Measurements from ENCODE around the gene SNAI1. TPM values are rescaled to one million over a fixed set of nuclear protein-coding genes. Genes with fewer than 3 reads are reported as not detected.

SNAI1 gene
- total RNA-seq, 4 donors from 2014 or later, result 0.83 to 5.3 (median 3.0) TPM

- intact Hi-C loops (cut with DNase I), result no loop called here
- H3K4me1 ChIP-seq, result peaks cover 0 to 5% (median 1%) of the 10 kb centered on the region in 4 donors
- 90% methylated on average over 9 of the region's 9 CpGs for WGBS
- no peak overlapping the region for H3K4me3 ChIP-seq
- no peaks in the 10 kb centered on the region for H3K9me3 ChIP-seq
- peaks cover 0 to 22% (median 2%) of the 10 kb centered on the region in 4 donors for H3K36me3 ChIP-seq
- DNase-seq (ENCODE audit: extremely low spot score), result no peak
- no peak overlapping the region for H3K27ac ChIP-seq (replicated peaks in 1 of 4)
- H3K27me3 ChIP-seq, result no peaks in the 10 kb centered on the region
- no peak for TF ChIP-seq EP300 (IDR thresholded peaks at IDR 0.05)
- TF ChIP-seq POLR2A (IDR thresholded peaks at IDR 0.05; ENCODE audit: low read depth), result no peak
- TF ChIP-seq CTCF (IDR thresholded peaks at IDR 0.05), result no peak
- no peak for TF ChIP-seq POLR2AphosphoS5 (IDR thresholded peaks at IDR 0.05)
Measured at GRCh38 chr20:49965781-49966305, 16.9 kb upstream of the SNAI1 start.

- intact Hi-C loops (cut with DNase I), result no loop called here
- H3K27me3 ChIP-seq, result no peaks in the 10 kb centered on the region
- peaks cover 0 to 5% (median 1%) of the 10 kb centered on the region in 4 donors for H3K4me1 ChIP-seq
- no peak overlapping the region for H3K27ac ChIP-seq (replicated peaks in 1 of 4)
- H3K4me3 ChIP-seq, result no peak overlapping the region
- H3K9me3 ChIP-seq, result no peaks in the 10 kb centered on the region
- 89% methylated on average over 2 of the region's 2 CpGs for WGBS
- no peak for DNase-seq (ENCODE audit: extremely low spot score)
- peaks cover 0 to 22% (median 2%) of the 10 kb centered on the region in 4 donors for H3K36me3 ChIP-seq
- TF ChIP-seq EP300 (IDR thresholded peaks at IDR 0.05) (no peak), CTCF (IDR thresholded peaks at IDR 0.05) (no peak), POLR2AphosphoS5 (IDR thresholded peaks at IDR 0.05) (no peak), POLR2A (IDR thresholded peaks at IDR 0.05; ENCODE audit: low read depth) (no peak)
Measured at GRCh38 chr20:49966861-49967260, 15.9 kb upstream of the SNAI1 start.

- peaks cover 0 to 11% (median 0%) of the 10 kb centered on the region in 4 donors for H3K36me3 ChIP-seq
- intact Hi-C loops (cut with DNase I), result no loop called here
- no peak overlapping the region for H3K27ac ChIP-seq (replicated peaks in 1 of 4)
- no peaks in the 10 kb centered on the region for H3K9me3 ChIP-seq
- TF ChIP-seq POLR2A (IDR thresholded peaks at IDR 0.05; ENCODE audit: low read depth) (no peak), EP300 (IDR thresholded peaks at IDR 0.05) (no peak), POLR2AphosphoS5 (IDR thresholded peaks at IDR 0.05) (no peak), CTCF (IDR thresholded peaks at IDR 0.05) (no peak)
- peaks cover 0 to 5% (median 1%) of the 10 kb centered on the region in 4 donors for H3K4me1 ChIP-seq
- H3K4me3 ChIP-seq, result no peak overlapping the region
- 34% methylated on average over 3 of the region's 3 CpGs for WGBS
- no peaks in the 10 kb centered on the region for H3K27me3 ChIP-seq
- DNase-seq (ENCODE audit: extremely low spot score), result no peak
Measured at GRCh38 chr20:49969234-49969633, 13.5 kb upstream of the SNAI1 start.

GRCh38 chr20:49969946-49970345 lies 12.8 kb upstream of the SNAI1 start:
- Histone ChIP-seq H3K27ac (replicated peaks in 1 of 4) (no peak overlapping the region), H3K36me3 (peaks cover 0 to 7% (median 0%) of the 10 kb centered on the region in 4 donors), H3K9me3 (no peaks in the 10 kb centered on the region), H3K27me3 (no peaks in the 10 kb centered on the region), H3K4me3 (no peak overlapping the region), H3K4me1 (peaks cover 0 to 5% (median 1%) of the 10 kb centered on the region in 4 donors)
- intact Hi-C loops (cut with DNase I), result no loop called here
- TF ChIP-seq EP300 (IDR thresholded peaks at IDR 0.05) (no peak), CTCF (IDR thresholded peaks at IDR 0.05) (no peak), POLR2AphosphoS5 (IDR thresholded peaks at IDR 0.05) (no peak), POLR2A (IDR thresholded peaks at IDR 0.05; ENCODE audit: low read depth) (no peak)
- DNase-seq (ENCODE audit: extremely low spot score), result no peak
- WGBS, result 70% methylated on average over 4 of the region's 5 CpGs

GRCh38 chr20:49970498-49970897 lies 12.3 kb upstream of the SNAI1 start:
- Histone ChIP-seq H3K4me1 (peaks cover 0 to 5% (median 1%) of the 10 kb centered on the region in 4 donors), H3K27me3 (no peaks in the 10 kb centered on the region), H3K36me3 (peaks cover 0 to 2% (median 0%) of the 10 kb centered on the region in 4 donors), H3K27ac (replicated peaks in 1 of 4) (no peak overlapping the region), H3K4me3 (no peak overlapping the region), H3K9me3 (no peaks in the 10 kb centered on the region)
- TF ChIP-seq POLR2AphosphoS5 (IDR thresholded peaks at IDR 0.05) (no peak), CTCF (IDR thresholded peaks at IDR 0.05) (no peak), POLR2A (IDR thresholded peaks at IDR 0.05; ENCODE audit: low read depth) (no peak), EP300 (IDR thresholded peaks at IDR 0.05) (no peak)
- intact Hi-C loops (cut with DNase I), result no loop called here
- DNase-seq (ENCODE audit: extremely low spot score), result no peak
- 74% methylated on average over 3 of the region's 8 CpGs for WGBS
